K562 (cell line): ENCODE data around the gene EVI5L.

Source experiments
- ADNP ChIP-seq: fragments of 200-800 bp; sonication (Bioruptor generic); IDR thresholded peaks from 2 replicates; pipeline ENCODE4 v1.6.1; 2016; ENCODE audit warnings: missing genetic modification characterization, missing compliant biosample characterization
- CTCF ChIP-seq, 3 experiments: IDR thresholded peaks in 2 of 3; conservative IDR thresholded peaks in 1 of 3; 2 replicates each; pipeline ENCODE4 v1.5.1; 2011 to 2012; ENCODE audit warnings: low read length in 3 of 3, mild to moderate bottlenecking in 3 of 3, control low read depth in 2 of 3, improper control_type of control experiment in 1 of 3, inconsistent platforms in 1 of 3, low read depth in 1 of 3, mixed read lengths in 1 of 3, moderate library complexity in 1 of 3; ENCODE audit not compliant: insufficient read depth in 2 of 3
- EWSR1 ChIP-seq: fragments of 450-650 bp; IDR thresholded peaks from 2 replicates; pipeline ENCODE4 v1.6.1; 2018; ENCODE audit warnings: borderline replicate concordance, mild to moderate bottlenecking, low read depth, moderate library complexity; ENCODE audit not compliant: partially characterized antibody
- HNRNPUL1 ChIP-seq: fragments of 200-400 bp; formaldehyde crosslinking; IDR thresholded peaks from 2 replicates; pipeline ENCODE4 v1.6.1; 2017; ENCODE audit warnings: low read length
- KLF10 ChIP-seq: fragments of 250-450 bp; sonication (Bioruptor Pico); IDR thresholded peaks from 2 replicates; pipeline ENCODE4 v1.6.1; 2021; ENCODE audit warnings: matching md5 sums
- NFXL1 ChIP-seq: fragments of 450-650 bp; formaldehyde crosslinking; IDR thresholded peaks from 2 replicates; pipeline ENCODE4 v1.4.0; 2021; ENCODE audit warnings: mild to moderate bottlenecking
- NONO ChIP-seq, 2 experiments: fragments of 200-400 bp in 1 of 2; fragments of 450-650 bp in 1 of 2; formaldehyde crosslinking in 1 of 2; IDR thresholded peaks; 2 replicates each; pipeline ENCODE4 v1.6.1; 2017; ENCODE audit warnings: low read depth in 2 of 2, mild to moderate bottlenecking in 2 of 2, moderate library complexity in 2 of 2, low read length in 1 of 2
- NR1H2 ChIP-seq: sonication (generic); formaldehyde crosslinking; IDR thresholded peaks from 2 replicates; pipeline ENCODE4 v1.4.0; 2020; ENCODE audit warnings: mild to moderate bottlenecking, missing genetic modification reagents
- POLR2A ChIP-seq: fragments of 450-650 bp; conservative IDR thresholded peaks from 2 replicates; pipeline ENCODE4 v1.6.1; 2016
- SMAD1 ChIP-seq: fragments of 150-350 bp; IDR thresholded peaks from 2 replicates; pipeline ENCODE4 v1.6.1; 2014; ENCODE audit warnings: low read length, low read depth; ENCODE audit not compliant: partially characterized antibody
- SMARCA4 ChIP-seq: fragments of 450-650 bp; IDR thresholded peaks from 2 replicates; pipeline ENCODE4 v1.6.1; 2016
- TRIM28 ChIP-seq: fragments of 450-650 bp; IDR thresholded peaks from 2 replicates; pipeline ENCODE4 v1.6.1; 2017
- ZSCAN29 ChIP-seq: fragments of 450-650 bp; IDR thresholded peaks from 2 replicates; pipeline ENCODE4 v1.6.1; 2017

- TF ChIP-seq POLR2A: no peak
- TF ChIP-seq HNRNPUL1: no peak
- no peak for TF ChIP-seq NR1H2
- TF ChIP-seq TRIM28: no peak
- no peak for TF ChIP-seq EWSR1
- TF ChIP-seq SMAD1: no peak
- no peak for TF ChIP-seq NFXL1 (CRISPR knock-in tag)
- TF ChIP-seq ZSCAN29: no peak
- TF ChIP-seq SMARCA4: no peak
- no peak for TF ChIP-seq NONO (IDR thresholded peaks at IDR 0.05; ENCODE audit: low read depth in 2 of 2, low read length in 1 of 2)
- TF ChIP-seq KLF10 (CRISPR knock-in tag): no peak
- TF ChIP-seq CTCF (IDR thresholded peaks at IDR 0.05 in 2 of 3, conservative IDR thresholded peaks at IDR 0.05 in 1 of 3; ENCODE audit: insufficient read depth in 2 of 3, low read depth in 1 of 3, low read length in 3 of 3): no peak
- no peak for TF ChIP-seq ADNP (tag)
These were observed 54.0 kb downstream of the EVI5L start for GRCh38 chr19:7883796-7884570.
